NCI-H1694 treated with DMSO at 0.1 percent for 48 hours (cell line): ENCODE results near the gene FAM236C.
"Not testable (repeated sequence)": the region's sequence is repeated elsewhere in the genome, so short reads cannot be mapped to it uniquely, and the experiment has no call there.

Experiments used
- DNase-seq: peaks from one replicate; lab custom pipeline; 2025; lab: John Stamatoyannopoulos, UW

Gene FAM236C

DNA sequence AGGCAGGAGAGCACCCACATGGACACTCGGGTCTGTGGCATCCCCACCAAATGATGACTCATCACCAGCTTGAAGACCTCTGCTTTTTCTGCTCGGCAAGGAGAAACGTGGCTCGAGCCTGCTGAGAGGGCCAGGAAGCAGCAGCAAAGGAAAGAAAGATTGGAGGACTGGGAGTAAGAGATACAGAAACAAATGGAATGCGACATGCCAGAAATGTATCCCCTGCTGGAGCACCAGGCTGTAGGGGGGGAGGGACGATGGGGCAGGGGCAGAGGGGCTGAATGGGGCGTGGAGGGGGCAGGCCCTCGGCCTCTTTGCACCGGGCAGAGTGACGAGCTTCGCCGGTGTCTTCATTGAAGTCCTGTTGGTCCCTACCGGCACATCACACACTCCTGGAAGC lies at the start of gene FAM236C:
Gene FAM236C (plus strand): TSS at position 301 of the 400 bp plus-strand sequence. CDS start 100 bp downstream, outside the sequence.
- DNase-seq: not testable (repeated sequence)

DNA sequence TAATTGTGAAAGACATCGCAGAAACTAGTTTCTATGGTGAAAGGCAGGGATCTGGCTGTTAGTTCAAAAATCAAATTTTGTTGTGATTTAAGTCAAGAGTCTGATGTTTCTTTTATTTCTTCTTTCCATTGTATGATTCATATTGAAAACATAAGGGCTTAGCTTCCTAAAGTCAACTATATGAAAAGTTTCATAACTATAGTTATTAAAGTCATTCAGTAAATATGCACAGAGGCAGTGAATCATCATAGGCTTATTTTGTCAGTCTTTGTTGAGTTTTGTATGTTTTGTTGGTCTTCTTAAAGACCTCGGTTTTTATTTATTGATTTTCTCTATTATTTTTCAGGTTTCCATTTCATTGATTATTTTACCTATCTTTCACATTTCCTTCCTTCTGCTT lies 29.5 kb upstream of the FAM236C start:
- not testable (repeated sequence) for DNase-seq

DNA sequence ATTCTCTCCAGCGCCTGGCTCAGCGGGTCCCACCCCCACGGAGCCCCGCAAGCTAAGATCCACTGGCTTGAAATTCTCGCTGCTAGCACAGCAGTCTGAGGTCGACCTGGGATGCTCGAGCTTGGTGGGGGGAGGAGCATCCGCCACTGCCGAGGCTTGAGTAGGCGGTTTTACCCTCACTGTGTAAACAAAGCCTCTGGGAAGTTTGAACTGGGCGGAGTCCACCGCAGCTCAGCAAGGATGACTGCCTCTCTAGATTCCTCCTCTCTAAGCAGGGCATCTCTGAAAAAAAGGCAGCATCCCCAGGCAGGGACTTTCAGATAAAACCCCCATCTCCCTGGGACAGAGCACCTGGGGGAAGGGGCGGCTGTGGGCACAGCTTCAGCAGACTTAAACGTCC lies 22.7 kb upstream of the FAM236C start:
- not testable (repeated sequence) for DNase-seq

DNA sequence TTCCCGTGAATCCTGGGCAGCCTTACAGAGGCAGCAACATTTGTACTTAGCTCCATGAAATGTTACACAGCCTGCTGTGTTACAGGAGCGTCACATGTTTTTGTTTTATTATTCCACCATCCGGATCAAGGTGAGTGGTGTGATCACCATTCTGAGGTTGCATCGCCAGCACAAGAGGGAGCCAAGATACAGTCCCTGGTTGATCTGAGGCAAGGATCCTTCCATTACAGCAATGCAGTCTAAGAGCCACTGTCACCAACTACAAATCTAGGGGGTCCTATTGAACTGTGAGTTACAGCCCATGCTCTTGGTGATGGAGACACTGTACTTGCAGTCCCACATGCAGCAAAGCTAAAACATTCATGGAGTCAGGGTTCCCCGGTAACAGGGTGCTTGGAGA lies 3.7 kb downstream of the FAM236C start:
- DNase-seq: not testable (repeated sequence)

DNA sequence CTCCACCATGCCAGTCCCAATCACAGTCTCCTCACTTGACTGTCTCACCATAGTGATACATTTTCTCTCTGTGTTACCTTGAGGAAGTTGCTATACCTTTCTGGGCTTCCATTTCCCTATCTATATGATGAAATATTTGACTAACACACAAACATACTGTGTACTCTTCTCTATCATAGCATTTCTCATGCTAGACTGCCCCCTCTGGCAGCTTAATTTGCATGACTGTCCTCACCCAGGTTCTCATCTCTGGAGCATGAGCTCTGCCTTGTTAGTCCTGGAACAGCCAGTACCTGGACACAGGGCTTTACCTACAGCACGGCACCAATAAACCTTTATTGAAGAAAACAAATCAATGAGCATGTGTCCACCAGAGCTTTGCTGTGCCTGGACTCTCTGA lies 19.9 kb downstream of the FAM236C start:
- DNase-seq: not testable (repeated sequence)

DNA sequence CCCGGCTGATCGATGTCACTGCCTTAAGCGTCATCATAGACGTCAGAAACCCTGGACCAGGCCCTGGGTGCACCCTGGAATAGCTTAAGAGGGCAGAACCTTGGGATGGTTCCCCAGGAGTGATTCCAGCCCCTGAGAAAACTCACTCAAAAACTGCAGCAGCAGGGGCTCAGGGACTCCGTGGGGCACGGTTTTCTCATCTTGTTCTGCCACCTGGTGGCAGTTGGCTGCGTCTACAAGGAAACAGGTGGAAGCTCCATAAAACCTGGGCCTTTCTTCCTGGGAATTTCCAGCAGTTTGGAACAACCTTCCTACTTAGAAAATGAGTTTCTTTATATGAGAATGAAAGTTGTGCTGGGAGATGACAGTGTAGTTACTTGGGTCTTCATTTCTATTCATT lies 24.0 kb downstream of the FAM236C start:
- not testable (repeated sequence) for DNase-seq

DNA sequence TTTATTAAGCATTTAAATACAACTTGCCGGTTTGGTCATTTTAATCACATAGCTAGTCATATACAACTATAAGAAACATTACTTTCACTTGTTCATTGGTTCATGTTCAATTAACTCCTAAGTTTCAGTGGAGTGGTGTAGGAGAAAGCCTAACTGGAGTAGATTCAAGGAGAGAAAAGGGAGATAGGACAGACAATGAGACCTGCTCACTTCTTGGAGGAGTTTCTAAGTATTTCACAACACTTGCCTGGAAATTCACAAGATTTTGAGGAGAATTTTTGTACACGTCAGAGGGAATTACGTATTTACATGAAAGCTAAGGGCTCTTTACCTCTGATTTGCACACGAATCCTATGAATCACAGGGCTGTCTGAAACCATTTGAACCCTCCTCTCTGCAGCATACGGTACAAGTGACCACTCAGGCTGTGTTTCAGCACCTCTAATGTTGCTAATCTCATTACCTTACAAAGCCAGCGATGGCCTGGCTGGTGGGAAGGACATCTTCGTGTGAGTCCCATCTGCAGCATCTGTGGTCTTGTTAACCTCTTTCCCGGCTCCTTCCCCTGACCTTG lies 24.6 kb downstream of the FAM236C start:
- DNase-seq: not testable (repeated sequence)

DNA sequence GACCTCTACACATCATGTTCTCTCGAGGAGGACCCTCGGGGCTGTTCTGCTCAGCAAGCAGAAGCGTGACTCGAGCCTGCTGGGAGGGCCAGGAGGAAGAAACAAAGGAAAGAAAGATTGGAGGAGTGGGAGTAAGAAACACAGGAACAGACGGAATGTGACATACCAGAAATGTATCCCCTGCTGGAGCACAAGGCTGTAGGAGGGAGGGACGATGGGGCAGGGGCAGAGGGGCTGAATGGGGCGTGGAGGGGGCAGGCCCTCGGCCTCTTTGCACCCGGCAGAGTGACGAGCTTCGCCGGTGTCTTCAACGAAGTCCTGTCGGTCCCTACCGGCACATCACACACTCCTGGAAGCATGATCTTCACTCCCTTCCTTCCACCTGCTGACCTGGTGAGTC lies 25.5 kb downstream of the FAM236C start, which contains the start of gene FAM236A:
Gene FAM236A (plus strand): TSS at position 301 of the 400 bp plus-strand sequence. CDS start 57 bp downstream, at position 358.
- DNase-seq: not testable (repeated sequence)

DNA sequence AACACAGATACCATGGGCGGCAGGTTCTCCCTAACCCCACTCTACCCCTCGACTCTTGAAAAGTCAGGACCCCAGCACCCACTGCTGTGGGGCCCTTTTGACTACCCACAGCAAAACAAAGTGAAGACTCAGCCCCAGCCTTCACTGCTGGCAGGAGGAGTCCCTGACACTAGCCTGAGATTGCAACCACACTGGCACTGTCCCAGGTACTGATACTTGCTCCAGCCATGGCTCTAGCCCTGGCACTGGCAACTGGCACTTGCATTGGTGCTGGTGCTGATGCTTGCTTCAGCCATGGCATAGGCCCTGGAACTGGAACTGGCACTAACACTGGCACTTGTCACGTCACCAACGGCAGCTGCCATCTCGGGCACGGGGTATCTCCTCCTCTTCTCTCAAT lies 29.9 kb downstream of the FAM236C start:
- not testable (repeated sequence) for DNase-seq

DNA sequence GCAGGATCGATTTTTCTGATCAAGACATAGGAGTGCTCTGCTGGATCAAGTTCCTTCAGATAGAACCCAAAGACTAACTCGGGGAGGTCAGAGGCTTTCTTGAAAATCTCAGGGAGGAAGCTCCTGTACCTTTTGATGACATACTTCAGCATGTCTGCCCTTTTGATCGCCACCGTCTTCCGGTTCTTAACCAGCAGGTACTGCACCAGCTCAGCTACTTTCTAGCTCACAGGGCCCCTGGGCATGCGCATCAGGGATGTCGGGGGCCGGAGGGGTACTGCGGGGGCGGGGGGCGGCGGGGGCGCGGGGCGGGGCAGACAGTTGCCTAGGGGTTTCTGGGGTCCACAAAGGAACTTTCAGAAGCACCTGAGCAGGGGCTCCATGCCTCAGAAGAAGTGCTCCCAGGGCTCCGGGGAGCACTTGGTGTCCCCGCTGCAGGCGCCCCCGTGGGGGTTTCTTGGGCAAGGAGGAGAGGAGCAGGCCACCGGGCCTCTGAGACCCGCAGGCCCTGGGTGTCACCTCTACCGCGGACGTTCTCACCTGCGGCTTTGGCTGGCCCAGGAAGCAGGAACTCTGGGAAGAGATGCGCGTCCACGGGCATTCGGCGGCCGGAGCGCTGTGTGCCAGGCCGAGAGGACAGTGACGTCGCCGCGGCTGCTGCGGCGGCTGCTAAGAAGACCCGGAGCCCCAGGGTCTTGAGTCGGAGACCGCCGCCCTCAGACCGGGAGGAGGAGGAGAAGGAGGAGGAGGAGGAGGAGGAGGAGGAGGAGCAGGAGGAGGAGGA lies 30.8 kb downstream of the FAM236C start:
- not testable (repeated sequence) for DNase-seq

DNA sequence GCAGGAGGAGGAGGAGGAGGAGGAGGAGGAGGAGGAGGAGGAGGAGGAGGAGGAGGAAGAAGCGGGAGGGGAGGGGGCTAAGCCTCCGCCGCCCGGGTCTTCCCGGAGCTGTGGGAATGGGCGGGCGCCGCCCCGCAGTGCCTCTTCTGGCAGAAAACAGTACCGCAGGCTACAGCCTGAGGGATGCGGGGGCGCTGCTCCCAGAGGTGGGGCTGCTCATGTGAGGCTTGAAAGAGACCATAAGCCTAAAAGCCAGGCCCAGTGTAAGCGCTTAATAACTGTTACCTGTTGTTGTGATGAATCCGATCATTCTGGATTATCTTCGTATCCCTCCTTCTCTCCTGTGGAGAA lies 31.4 kb downstream of the FAM236C start, which contains the start of gene DMRTC1:
Gene DMRTC1 (minus strand): TSS at position 19 of the 351 bp plus-strand sequence. CDS start 68,143 bp downstream, outside the sequence.
- not testable (repeated sequence) for DNase-seq

DNA sequence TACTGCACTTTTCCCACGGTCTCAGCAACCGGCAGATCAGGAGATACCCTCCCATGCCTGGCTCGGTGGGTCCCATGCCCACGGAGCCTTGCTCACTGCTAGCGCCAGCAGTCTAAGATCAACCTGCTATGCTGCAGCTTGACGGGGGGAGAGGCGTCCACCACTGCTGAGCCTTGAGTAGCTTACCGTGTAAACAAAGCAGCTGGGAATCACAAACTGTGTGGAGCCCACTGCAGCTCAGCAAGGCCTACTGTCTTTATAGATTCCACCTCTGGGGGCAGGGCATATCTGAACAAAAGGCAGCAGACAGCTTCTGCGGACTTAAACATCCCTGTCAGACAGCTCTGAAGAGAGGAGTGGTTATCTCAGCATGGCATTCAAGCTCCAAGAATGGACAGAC lies 47.6 kb downstream of the FAM236C start:
- not testable (repeated sequence) for DNase-seq
